ENCODE results near the gene SIRT7. TPM values are rescaled to one million over a fixed set of nuclear protein-coding genes. Genes with fewer than 3 reads are reported as not detected.

Gene SIRT7
- total and polyA plus RNA-seq, 7 donors, result 11.4 to 62.2 (median 28.8) TPM

DNA sequence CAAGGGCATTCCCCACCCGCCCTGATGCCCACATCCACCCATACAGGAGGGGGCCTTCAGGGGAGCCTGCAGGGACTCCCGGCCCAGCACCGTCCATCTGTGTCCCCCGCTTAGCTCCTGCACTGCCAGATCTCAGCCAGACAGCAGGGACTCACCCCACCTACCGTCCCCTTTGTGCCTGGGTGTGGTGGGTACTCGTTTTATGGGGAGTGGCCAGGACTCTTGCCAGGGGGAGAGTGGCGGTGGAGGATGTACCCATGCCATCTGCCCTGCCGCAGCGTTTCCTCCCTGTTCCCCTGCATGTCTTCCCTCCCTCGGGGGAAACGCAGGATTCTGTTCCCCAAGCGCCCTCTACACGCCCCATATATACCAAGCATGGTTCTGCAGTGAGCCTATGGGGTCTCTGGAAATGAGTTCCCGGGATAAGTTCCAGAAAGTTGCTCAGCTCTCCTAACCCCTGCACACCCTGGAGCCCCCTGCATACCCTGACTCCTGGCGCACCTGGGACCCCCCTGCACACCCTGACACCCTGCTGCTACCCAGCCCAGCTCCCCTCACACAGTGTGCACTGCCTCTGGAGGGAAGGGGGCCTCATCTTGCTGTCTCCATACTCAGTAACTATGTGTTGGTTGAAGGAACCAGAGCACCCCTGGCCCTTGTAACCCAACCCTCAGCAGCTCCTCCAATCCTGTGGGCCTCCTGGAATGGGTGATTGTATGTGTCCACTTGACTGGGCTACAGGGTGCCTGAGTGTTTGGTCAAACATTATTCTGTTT, 13.8 kb upstream of the SIRT7 start:
- WGBS, 2 donors, result 17 to 44% methylated on average over 15 of the region's 15 CpGs
- no peaks in the 10 kb centered on the region for H3K9me3 ChIP-seq
- H3K27ac ChIP-seq, result no peak overlapping the region
- no peak for TF ChIP-seq POLR2AphosphoS5 (IDR thresholded peaks at IDR 0.05)
- TF ChIP-seq, protein P1, sequence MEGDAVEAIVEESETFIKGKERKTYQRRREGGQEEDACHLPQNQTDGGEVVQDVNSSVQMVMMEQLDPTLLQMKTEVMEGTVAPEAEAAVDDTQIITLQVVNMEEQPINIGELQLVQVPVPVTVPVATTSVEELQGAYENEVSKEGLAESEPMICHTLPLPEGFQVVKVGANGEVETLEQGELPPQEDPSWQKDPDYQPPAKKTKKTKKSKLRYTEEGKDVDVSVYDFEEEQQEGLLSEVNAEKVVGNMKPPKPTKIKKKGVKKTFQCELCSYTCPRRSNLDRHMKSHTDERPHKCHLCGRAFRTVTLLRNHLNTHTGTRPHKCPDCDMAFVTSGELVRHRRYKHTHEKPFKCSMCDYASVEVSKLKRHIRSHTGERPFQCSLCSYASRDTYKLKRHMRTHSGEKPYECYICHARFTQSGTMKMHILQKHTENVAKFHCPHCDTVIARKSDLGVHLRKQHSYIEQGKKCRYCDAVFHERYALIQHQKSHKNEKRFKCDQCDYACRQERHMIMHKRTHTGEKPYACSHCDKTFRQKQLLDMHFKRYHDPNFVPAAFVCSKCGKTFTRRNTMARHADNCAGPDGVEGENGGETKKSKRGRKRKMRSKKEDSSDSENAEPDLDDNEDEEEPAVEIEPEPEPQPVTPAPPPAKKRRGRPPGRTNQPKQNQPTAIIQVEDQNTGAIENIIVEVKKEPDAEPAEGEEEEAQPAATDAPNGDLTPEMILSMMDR (IDR thresholded peaks at IDR 0.05), result no peak
- TF ChIP-seq EP300 (IDR thresholded peaks at IDR 0.05), result no peak
- no peak for TF ChIP-seq POLR2A (IDR thresholded peaks at IDR 0.05)
- no peak for DNase-seq
- H3K27me3 ChIP-seq, result peaks cover 0 to 13% (median 0%) of the 10 kb centered on the region in 3 donors
- H3K4me3 ChIP-seq, result no peak overlapping the region
- H3K36me3 ChIP-seq, result no peaks in the 10 kb centered on the region
- H3K4me1 ChIP-seq, result peaks cover 0 to 22% (median 16%) of the 10 kb centered on the region in 4 donors
- intact Hi-C loops (cut with DNase I), result no loop called here

DNA sequence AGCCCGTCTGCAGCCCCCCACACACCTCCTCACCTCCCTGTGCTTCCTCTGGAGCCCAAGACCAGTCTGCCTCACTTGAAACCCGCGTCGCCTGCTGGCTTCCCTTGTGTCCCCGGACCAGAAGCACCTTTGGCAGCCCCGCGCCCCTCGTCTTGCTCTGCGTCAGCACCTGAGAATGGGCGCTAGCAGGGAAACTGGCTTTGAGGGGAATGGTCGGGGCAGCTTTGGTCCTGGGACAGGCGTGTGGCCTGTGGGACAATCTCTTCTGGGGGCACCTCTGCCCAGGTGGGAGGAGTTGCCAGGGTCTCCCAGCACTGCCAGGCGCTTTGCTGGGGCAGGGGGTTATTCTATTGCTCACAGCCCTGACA, 13.2 kb upstream of the SIRT7 start:
- 73 to 78% methylated on average over 13 of the region's 13 CpGs for WGBS, 2 donors
- TF ChIP-seq EP300 (IDR thresholded peaks at IDR 0.05) (no peak), POLR2AphosphoS5 (IDR thresholded peaks at IDR 0.05) (no peak), POLR2A (IDR thresholded peaks at IDR 0.05) (no peak)
- TF ChIP-seq, protein P1 (IDR thresholded peaks at IDR 0.05), result no peak
- H3K9me3 ChIP-seq, result no peaks in the 10 kb centered on the region
- H3K27ac ChIP-seq, result no peak overlapping the region
- no peaks in the 10 kb centered on the region for H3K36me3 ChIP-seq
- H3K4me1 ChIP-seq, result peaks cover 0 to 19% (median 15%) of the 10 kb centered on the region in 4 donors
- intact Hi-C loops (cut with DNase I), result no loop called here
- H3K27me3 ChIP-seq, result peaks cover 0 to 13% (median 0%) of the 10 kb centered on the region in 3 donors
- DNase-seq, result no peak
- no peak overlapping the region for H3K4me3 ChIP-seq

DNA sequence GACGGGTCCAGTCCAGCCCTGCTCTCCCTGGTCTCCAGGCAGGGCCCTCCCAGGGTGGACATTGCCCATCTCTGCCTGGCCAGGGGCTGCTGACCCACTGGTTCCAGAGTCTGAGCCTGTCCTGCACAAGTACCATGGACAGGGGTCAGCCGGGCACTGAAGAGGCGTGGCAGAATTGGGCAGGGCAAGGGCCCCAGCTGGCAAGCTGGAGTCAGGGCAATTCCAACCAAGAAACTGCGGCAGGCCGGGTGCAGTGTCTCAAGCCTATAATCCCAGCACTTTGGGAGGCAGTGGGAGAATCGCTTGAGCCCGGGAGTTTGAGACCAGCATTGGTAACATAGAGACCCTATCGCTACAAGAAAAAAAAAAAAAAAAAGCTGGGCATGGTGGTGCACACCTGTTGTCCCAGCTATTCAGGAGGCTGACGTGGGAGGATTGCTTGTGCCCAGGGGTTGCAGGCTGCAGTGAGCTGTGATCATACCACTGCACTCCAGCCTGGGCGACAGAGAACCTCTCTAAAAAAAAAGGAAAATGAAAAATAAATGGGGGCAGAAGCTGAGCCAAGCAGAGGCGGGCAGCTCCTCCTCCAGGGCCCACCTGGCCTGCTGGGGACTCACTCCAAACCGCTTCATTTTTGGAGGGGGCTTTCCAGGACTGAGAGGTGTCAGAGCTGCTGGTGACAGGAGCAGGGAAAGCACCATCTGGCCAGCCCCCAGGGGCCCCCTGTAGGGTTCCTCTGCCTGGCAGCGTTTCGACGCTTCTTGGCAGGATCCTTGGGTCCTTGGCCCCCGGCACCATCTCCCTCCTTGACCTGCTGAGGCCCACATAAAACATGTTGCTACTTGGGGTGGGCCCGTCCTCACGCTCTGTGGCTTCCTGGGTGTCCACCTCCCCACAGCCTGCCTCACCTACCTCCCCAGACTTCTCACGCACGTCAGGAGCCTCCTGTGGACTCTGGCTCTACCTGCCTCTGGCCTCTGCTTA, 12.5 kb upstream of the SIRT7 start:
- intact Hi-C loops (cut with DNase I), result no loop called here
- H3K4me1 ChIP-seq, result peaks cover 0 to 25% (median 22%) of the 10 kb centered on the region in 4 donors

More for the DNA sequence above, 12.5 kb upstream of the SIRT7 start:
- 51 to 70% methylated on average over 20 of the region's 20 CpGs for WGBS, 2 donors
- H3K27me3 ChIP-seq, result peaks cover 0 to 13% (median 0%) of the 10 kb centered on the region in 3 donors
- no peaks in the 10 kb centered on the region for H3K9me3 ChIP-seq
- DNase-seq, result no peak
- no peaks in the 10 kb centered on the region for H3K36me3 ChIP-seq
- no peak overlapping the region for H3K27ac ChIP-seq
- TF ChIP-seq POLR2A (IDR thresholded peaks at IDR 0.05) (no peak), POLR2AphosphoS5 (IDR thresholded peaks at IDR 0.05) (no peak), EP300 (IDR thresholded peaks at IDR 0.05) (no peak)
- TF ChIP-seq, protein P1 (IDR thresholded peaks at IDR 0.05), result no peak
- H3K4me3 ChIP-seq, result no peak overlapping the region
